Type B pancreatic cell (in vitro differentiated cells): ENCODE results near the gene NEGR1. TPM values are rescaled to one million over a fixed set of nuclear protein-coding genes. Genes with fewer than 3 reads are reported as not detected.

Experiments
- DNase-seq: peaks from one replicate; pipeline ENCODE4 v3.0.0; 2021; ENCODE audit warnings: mixed read lengths; ENCODE audit not compliant: unreplicated experiment; ENCODE audit errors: extremely low spot score
- H3K27ac Mint-ChIP-seq: 2 replicates; pipeline ENCODE4 v1.8.0; 2021; ENCODE audit warnings: mild to moderate bottlenecking, mixed read lengths
- H3K27me3 Mint-ChIP-seq: 2 replicates; pipeline ENCODE4 v1.8.0; 2021; ENCODE audit warnings: mixed read lengths
- H3K36me3 Mint-ChIP-seq: 2 replicates; pipeline ENCODE4 v1.8.0; 2021; ENCODE audit warnings: mixed read lengths
- H3K4me1 Mint-ChIP-seq: one replicate; pipeline ENCODE4 v1.8.0; 2021; ENCODE audit warnings: mixed read lengths; ENCODE audit not compliant: unreplicated experiment
- H3K4me3 Mint-ChIP-seq: 2 replicates; pipeline ENCODE4 v1.8.0; 2021; ENCODE audit warnings: mild to moderate bottlenecking, mixed read lengths
- H3K9me3 Mint-ChIP-seq: 2 replicates; pipeline ENCODE4 v1.8.0; 2021; ENCODE audit warnings: mixed read lengths
- total RNA-seq: library from RNA; stranded (reverse); gene quantifications from 2 replicates; pipeline ENCODE4 v1.2.1, GENCODE V29; 2021; ENCODE audit warnings: low replicate concordance
- TF ChIP-seq, protein P1 (sequence below): fragments of 200-600 bp; sonication (generic); conservative IDR thresholded peaks from 2 replicates; pipeline ENCODE4 v1.5.0; 2021; ENCODE audit warnings: antibody characterized with exemption, mild to moderate bottlenecking

The NEGR1 gene
- total RNA-seq, 1 donor from 2014 or later: 22.5 TPM

DNA sequence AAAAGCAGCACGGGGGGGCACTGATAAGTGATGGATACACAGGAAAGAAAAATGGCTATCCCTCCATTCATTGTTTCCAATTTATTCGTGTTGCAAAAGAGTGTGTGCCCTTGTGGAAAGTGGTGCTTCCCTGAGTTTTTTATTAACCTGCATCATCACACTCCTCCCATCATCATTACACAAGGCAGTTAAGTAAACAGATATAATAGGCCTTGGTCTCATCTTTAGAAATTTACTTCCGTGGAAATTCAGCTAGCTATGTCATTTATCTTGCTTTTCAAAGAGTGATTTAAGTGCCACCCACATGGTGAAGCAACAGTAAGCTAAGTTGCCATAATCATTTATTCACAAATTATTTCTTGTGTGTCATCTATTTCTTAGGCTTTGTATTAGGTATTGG lies 473.3 kb downstream of the NEGR1 start:
- Mint-ChIP-seq H3K27me3 (peaks cover 5% of the 10 kb centered on the region), H3K4me1 (peaks cover 5% of the 10 kb centered on the region), H3K27ac (no peak overlapping the region), H3K9me3 (no peaks in the 10 kb centered on the region), H3K36me3 (no peaks in the 10 kb centered on the region), H3K4me3 (no peak overlapping the region)
- no peak for DNase-seq
- TF ChIP-seq, protein P1, sequence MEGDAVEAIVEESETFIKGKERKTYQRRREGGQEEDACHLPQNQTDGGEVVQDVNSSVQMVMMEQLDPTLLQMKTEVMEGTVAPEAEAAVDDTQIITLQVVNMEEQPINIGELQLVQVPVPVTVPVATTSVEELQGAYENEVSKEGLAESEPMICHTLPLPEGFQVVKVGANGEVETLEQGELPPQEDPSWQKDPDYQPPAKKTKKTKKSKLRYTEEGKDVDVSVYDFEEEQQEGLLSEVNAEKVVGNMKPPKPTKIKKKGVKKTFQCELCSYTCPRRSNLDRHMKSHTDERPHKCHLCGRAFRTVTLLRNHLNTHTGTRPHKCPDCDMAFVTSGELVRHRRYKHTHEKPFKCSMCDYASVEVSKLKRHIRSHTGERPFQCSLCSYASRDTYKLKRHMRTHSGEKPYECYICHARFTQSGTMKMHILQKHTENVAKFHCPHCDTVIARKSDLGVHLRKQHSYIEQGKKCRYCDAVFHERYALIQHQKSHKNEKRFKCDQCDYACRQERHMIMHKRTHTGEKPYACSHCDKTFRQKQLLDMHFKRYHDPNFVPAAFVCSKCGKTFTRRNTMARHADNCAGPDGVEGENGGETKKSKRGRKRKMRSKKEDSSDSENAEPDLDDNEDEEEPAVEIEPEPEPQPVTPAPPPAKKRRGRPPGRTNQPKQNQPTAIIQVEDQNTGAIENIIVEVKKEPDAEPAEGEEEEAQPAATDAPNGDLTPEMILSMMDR: no peak

DNA sequence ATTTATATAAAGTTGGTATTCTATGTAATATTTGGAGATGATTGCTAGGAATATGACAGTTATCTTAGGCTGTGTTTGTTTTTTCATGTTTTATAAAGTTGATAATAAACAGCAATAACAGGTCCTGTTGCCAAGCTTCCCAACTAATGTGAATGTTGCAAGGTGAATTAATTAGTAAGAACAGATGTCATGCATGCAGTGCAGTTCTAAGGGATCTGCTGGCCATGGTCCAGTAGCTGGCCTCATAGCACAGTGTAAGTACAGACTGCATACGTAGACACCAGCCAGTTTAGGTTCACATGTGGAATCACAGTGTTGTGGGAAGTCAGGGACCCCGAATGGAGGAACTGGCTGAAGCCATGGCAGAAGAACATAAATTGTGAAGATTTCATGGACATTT lies 478.2 kb downstream of the NEGR1 start:
- peaks cover 5% of the 10 kb centered on the region for H3K4me1 Mint-ChIP-seq
- TF ChIP-seq, protein P1: no peak
- no peaks in the 10 kb centered on the region for H3K36me3 Mint-ChIP-seq
- H3K9me3 Mint-ChIP-seq: no peaks in the 10 kb centered on the region
- no peak for DNase-seq
- H3K27ac Mint-ChIP-seq: no peak overlapping the region
- no peak overlapping the region for H3K4me3 Mint-ChIP-seq
- H3K27me3 Mint-ChIP-seq: no peaks in the 10 kb centered on the region

DNA sequence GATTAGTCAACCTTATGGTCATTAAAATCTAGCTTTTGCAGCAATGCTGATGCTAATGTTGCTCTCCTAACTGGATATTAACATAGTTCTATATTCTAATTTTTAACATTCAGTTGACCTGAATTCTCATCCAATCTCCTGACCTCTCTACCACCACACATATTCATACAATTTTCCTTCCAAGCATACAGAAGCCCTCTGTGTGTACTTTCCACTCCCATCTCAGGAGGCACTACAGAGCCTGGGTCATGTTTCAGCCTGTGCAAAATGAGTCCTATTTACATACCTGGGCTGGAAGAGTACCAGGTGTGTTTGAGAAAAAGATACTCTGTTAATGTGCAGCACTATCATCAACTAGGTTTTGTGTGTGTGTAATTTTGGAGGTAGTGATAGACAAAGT lies 486.3 kb downstream of the NEGR1 start:
- no peak for DNase-seq
- no peak overlapping the region for H3K27ac Mint-ChIP-seq
- H3K36me3 Mint-ChIP-seq: no peaks in the 10 kb centered on the region
- TF ChIP-seq, protein P1: no peak
- no peaks in the 10 kb centered on the region for H3K9me3 Mint-ChIP-seq
- no peak overlapping the region for H3K4me3 Mint-ChIP-seq
- no peaks in the 10 kb centered on the region for H3K4me1 Mint-ChIP-seq
- no peaks in the 10 kb centered on the region for H3K27me3 Mint-ChIP-seq

DNA sequence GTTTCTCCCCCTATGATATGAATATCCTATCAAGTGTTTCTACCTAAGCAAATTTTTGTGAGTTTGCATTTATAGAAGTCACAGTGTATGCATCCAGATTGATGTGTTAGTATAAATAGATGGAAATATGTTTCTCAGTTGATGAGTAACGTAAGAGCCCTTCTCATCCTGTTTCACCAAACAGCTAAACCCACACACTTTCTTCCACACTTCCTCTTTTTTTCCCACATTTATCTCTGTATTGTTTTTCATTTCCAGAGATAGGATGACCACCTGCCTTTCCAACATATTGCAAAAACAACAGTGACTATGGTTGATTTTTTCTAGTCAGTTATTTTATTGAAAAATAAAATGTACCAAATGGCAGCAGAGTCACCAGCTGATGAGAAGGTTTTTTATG lies 490.1 kb downstream of the NEGR1 start:
- TF ChIP-seq, protein P1: no peak
- Mint-ChIP-seq H3K36me3 (no peaks in the 10 kb centered on the region), H3K4me1 (peaks cover 4% of the 10 kb centered on the region), H3K27ac (no peak overlapping the region), H3K9me3 (peaks cover 5% of the 10 kb centered on the region), H3K4me3 (no peak overlapping the region), H3K27me3 (no peaks in the 10 kb centered on the region)
- no peak for DNase-seq

DNA sequence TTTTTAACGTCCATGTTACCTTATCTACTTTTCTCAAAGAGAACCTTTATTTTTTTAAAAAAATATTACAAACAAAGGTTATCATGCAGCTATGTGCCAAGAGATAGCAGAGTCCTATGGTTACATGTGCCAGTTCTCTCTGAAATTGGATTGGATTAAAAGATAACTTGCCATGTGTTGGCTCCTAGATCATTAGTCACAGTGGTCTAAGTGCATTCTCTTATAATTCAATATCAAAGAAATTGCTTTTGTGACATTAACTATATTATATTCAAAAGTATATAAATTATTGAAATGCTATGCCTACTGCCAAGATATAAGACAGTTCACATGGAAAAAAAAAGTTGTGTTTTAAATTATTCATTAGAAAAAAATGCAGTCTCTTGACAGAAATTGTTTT lies 494.2 kb downstream of the NEGR1 start:
- peaks cover 5% of the 10 kb centered on the region for H3K9me3 Mint-ChIP-seq
- no peaks in the 10 kb centered on the region for H3K27me3 Mint-ChIP-seq
- H3K4me1 Mint-ChIP-seq: peaks cover 4% of the 10 kb centered on the region
- H3K27ac Mint-ChIP-seq: no peak overlapping the region
- TF ChIP-seq, protein P1: no peak
- no peak overlapping the region for H3K4me3 Mint-ChIP-seq
- DNase-seq: no peak
- H3K36me3 Mint-ChIP-seq: no peaks in the 10 kb centered on the region

DNA sequence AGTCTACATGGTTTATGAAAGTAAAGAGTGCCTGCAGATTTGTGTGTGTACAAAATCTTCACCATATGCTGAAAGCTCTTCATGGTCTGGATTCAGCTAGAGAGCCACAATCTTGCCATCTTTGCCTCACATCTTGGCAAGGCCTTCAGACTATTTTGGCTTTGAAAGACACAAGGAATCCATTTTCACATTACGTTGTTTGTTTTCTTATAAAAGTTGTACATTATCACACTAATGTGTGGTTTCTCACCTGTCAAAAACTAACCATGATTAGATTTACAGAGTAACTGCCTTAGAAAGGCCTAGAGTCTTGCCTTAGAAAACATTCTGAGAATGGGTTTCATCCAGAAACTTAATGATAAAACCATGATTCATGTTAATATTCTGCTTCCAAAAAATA lies 494.6 kb downstream of the NEGR1 start:
- Mint-ChIP-seq H3K4me1 (peaks cover 4% of the 10 kb centered on the region), H3K4me3 (no peak overlapping the region), H3K27me3 (no peaks in the 10 kb centered on the region), H3K9me3 (peaks cover 5% of the 10 kb centered on the region), H3K27ac (no peak overlapping the region), H3K36me3 (no peaks in the 10 kb centered on the region)
- no peak for DNase-seq
- TF ChIP-seq, protein P1: no peak
